HG03558 (cell line): ENCODE data around the gene LRCOL1.

Source experiments
- ATAC-seq: cut with Tn5 transposase; IDR thresholded peaks from one replicate; pipeline ENCODE4 v1.9.1; 2021; ENCODE audit warnings: moderate number of reproducible peaks; ENCODE audit not compliant: unreplicated experiment; ENCODE audit errors: extremely low read depth

LRCOL1 gene

GRCh38 chr12:132638541-132639408 is 28.4 kb upstream of the LRCOL1 start:
- no peak for ATAC-seq

- no peak for ATAC-seq
Observed at GRCh38 chr12:132637811-132638210, 27.4 kb upstream of the LRCOL1 start.

- ATAC-seq, result no peak
Observed at GRCh38 chr12:132635076-132635955, 24.9 kb upstream of the LRCOL1 start.

DNA sequence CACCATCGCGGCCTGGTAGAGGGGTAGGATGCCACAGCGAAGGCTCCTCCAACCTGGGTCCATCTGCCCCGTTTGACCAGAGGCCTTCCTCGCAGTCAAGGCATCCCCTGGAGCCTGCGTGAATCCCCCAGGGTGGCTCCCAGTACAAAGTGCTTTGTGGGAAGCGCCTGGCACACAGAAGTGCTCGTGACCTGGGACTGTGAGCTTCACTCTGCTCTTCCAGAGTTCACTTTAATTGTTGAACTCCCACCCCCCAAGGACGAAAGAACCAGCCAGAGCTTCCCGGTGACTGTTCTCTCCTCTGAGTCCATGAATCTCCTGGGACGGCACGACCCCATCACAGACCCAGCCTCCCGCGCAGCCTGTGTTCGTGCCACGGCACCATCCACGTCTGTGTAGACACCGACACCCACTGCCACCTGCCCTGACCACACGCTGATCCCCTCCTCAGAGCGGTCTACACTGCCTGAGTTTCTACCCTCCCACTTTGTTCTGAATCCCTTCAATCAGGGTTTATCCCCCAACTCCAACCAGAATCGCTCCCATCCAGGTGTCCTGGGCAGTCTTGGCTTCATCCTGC is 24.1 kb upstream of the LRCOL1 start:
- no peak for ATAC-seq

DNA sequence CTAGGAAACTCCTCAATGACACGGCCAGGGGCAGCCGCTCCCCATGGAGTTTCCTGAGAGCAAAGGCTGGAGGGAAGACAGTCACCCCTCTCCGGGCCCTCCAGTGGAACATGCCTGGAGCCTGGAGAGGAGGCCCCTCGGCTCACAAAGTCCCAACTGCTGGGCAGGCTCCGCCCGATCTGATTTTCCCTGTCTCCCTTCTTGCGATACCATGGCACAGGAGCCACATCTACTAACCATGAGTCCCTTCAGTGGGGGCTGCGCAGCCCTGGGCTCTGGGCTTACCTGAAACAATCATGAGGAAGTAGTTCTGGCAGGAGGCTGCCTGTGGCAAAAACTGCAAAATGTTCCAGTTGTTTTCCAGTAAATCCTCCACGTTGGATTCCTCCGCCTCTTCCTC is 23.5 kb upstream of the LRCOL1 start:
- ATAC-seq, result no peak

GRCh38 chr12:132633398-132633797 is 23.0 kb upstream of the LRCOL1 start:
- no peak for ATAC-seq

GRCh38 chr12:132632521-132633228 is 22.3 kb upstream of the LRCOL1 start:
- no peak for ATAC-seq

GRCh38 chr12:132631666-132632065 is 21.3 kb upstream of the LRCOL1 start:
- ATAC-seq, result no peak

- ATAC-seq, result no peak
Observed at GRCh38 chr12:132630672-132631071, 20.3 kb upstream of the LRCOL1 start.

- no peak for ATAC-seq
Observed at GRCh38 chr12:132629330-132629729, 18.9 kb upstream of the LRCOL1 start.

GRCh38 chr12:132625731-132626430 is 15.5 kb upstream of the LRCOL1 start:
- ATAC-seq, result no peak

DNA sequence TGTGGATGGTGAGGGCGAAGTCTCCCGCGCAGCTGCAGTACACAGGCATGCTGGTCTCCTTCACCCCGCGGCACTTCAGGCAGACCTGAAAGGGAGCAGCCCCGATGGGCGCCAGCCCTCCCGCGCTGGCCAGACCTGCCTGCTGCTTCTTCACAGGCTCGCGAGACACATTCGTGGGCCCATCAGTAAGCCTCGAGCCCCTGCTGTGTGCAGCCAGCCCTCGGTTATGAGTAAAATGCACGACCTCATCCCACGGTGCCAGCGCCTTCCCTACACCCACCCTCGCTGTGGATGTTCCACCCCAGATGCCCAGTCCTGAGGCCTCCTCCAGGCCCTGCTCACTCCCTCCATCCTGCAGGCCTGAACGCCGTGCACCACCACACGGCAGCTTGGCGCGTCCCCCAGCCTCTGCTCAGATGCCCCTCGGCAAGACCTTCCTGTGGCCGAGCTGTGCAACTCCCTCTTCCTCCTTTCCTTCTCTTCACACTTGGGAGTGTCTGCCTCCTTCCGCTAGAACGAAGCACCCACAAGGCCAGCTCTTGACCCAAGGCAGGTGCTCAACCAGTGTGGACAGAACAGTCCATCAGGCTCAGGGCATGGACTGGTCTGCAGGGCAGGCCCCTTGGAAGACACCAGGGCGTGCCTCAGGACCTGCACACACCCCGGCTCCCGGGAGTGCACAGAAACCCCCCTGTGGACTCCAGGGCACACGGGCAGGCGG is 14.7 kb upstream of the LRCOL1 start:
- ATAC-seq, result no peak

DNA sequence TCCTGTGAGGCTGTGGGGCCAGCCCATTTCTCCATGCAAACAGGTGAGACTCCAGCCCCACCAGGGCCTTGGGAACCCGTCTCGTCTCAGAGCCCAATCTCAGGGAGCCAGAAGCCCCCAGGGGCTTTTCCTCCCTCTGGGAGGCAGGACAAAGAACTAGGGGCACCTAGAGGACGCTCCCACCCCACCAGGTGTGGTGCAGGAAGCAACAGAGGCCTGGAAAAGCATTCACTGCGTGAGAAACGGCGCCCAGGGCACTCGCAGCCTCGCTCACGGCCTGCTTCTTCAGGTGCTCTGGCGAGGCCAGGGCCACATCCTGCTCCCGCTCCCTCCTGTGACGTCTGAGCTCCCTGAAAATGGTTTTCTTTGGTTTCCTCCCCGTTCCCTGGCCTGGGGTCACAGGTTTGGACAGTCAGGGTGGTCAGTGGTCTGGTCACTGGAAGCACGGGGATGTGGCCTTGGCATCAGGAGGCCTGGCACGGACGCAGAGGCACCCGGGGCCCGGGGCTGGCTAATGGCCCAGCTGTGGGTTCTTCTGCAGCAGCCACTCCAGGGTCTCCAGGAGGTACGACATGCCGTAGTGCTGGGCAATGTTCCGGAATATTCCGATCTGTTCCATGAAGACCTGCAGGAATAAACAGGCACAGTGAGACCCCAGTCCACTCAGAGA is 13.9 kb upstream of the LRCOL1 start:
- ATAC-seq, result no peak

DNA sequence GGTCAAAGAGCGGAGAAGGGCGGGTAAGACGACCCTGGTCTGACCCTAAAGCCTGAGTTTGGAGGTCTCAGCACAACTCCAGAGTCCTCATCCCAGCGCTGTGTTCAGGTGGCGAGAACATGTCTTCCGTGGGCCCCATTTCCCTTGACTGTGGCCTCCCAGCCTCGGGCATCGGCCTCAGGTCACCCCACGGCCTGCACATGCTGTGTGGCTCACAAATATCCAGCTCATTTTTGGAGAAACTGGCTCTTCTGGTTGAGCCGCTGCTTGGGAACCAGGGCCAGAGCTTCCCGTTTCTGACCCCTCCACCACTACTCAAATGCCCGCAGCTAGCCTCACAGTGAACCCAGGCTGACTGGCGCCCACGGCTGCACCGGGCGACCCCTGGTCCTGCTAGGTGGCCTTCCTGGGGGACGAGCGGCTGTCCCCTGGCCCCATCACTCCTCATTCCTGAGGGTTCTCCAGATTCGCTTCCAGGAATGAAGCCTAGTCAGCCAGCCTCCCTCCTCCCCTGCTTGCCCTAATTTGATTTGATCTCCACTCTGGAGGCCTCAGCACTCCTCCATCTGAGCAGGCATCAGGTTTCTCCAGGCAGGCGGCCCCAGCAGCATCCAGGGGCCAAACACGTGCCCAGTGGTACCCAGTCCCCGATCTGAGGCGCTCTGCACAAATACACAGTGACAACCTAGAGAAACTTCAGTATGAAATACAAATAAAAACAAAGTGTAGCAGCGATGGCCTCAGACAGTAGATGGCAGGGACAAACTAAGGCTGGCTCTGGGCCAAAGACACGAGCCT is 12.9 kb upstream of the LRCOL1 start:
- ATAC-seq, result no peak

- no peak for ATAC-seq
Observed at GRCh38 chr12:132622437-132623071, 12.2 kb upstream of the LRCOL1 start.

DNA sequence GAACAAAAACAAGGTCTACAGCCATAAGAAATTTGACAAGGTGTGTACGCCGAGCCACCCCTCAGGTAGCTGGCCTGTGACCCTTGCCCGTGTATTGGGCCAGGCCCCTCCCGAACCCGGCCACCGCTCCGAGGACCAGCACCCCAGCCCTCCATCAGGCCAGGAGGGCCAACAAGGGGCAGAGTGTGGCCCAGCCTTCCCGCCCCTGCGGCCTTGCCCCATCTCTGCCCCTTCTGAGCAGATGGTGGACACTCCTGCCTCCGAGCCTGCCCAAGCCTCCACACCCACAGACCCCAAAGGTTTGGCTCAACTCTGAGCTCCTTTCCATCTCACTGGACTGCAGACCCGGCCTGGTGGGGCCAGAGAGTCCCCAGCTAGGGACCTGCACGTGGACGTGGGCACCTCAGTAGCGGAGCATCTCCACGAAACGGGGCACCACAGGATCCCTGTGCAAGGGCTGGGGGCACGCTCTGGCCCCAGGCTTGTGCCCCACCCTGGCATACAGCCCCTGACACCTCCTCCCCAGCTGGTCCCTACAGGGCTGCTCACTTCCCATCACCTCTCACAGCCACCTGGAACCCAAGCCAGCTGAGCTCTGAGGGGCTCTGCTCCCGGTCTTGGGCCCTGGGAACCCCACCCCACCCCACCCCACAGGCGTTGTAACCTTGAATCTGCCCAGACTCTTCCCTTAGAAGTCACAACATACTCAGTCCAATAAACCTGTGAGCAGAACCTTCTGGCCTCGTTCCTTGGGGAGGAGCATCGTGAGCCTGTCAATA is 11.5 kb upstream of the LRCOL1 start:
- ATAC-seq, result no peak
